ENCODE results near the gene ATP8A1. TPM values are rescaled to one million over a fixed set of nuclear protein-coding genes. Genes with fewer than 3 reads are reported as not detected.

The ATP8A1 gene
- total RNA-seq, 1 experiment from 2014 or later = 2.4 TPM

DNA sequence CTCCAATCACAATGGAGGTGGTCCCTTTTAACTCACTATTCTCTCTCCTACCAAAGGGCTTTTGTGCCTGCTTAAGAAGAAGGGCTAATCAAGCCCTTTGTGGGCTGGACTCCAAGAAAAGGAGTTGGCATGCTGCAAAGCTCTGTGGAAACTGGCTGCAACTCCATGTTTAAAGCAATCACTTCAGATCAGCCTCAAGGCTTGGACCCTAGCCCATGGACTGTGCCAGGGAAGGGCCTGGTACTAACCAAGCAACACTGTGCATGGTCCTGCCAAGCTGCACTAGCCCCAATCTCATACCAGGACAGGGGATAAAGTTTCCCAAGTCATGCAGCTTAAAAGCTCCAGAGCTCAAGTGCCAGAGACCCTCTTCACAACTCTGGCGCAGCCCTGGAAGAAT, 86.7 kb downstream of the ATP8A1 start:
- DNase-seq (ENCODE audit: low spot score) = no peak

DNA sequence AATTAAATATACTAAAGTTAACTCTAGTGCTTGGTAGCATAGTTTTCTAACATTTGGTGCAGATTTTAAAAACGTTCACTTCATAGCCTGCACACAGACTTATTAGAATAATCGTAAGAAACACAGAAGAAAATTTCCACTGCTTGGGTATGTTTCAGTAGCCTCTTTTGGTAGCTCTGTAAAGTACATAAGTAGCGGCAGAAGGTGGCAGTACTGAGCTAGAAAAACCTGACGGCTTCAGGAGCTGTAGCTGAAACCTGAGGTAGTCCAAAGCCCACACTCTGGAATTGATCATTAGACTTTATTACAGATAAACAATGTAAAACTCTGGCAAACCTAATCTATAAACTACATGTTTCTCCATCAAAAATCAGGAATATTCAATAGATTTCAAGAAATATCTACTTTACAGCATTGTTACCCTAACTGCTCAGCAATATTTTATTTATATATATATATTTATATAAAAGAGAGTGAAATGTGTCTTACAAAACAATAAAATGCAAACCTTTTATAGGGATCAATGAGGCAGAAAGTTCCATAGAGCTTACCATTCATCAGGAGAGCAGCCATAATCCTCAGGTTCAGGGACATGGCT, 88.2 kb downstream of the ATP8A1 start:
- DNase-seq (ENCODE audit: low spot score) = peak; percentile 69

DNA sequence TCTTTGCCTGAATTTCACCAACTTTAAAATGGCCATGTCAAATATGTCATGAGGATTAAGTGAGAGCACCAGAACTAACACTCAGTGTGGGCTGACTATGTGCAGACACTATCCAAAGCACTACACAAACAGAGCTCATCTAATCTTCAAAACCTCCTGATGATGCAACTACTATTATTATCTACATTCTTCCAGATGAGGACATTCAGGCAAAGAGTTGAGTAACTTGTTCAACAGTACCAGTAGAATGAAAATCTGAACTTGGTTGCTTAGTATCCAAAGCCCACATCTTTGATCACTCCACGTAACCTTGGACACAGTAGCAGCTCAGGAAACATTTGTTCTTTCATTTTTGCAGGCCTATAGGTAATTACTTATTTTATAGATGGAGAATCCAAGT, 90.1 kb downstream of the ATP8A1 start:
- DNase-seq (ENCODE audit: low spot score) = no peak

DNA sequence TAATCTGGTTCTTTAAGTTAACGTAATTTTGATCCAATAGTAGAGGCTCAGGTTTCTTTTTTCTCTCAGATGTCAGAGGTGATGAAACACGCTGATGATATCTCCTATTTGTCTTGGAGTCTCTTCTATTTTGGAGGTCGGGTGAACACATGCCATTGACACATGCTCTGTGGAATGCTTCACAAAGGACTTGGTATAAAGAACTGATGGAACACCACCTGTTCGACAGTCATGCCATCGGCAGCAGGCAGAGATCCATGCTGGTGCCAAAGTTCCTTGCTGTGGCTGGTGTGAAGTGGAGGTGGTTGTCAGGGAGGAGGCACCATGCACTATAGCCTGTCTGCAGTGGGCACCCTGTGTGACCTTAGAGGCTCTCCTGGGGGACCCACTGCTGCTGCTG, 94.9 kb downstream of the ATP8A1 start:
- DNase-seq (ENCODE audit: low spot score) = no peak

DNA sequence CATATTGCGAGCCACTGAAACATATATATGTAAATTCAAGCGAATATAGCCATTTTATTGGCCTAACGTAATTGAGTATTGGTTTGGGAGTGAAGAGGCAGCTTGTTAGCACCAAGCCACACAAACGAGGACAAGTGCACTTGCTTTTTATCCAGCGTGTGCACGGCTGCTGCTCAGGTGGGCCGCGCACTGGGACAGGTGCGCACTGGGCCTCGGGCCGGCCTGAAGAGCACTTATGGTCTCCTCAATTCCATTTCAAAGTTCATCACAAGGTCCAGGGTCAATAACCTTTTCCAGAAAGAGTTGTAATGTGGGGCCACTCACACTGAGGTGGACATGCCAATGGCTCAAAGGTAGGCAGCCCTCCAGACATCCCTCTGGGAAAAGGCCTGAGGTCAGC, 95.9 kb downstream of the ATP8A1 start:
- no peak for DNase-seq (ENCODE audit: low spot score)

DNA sequence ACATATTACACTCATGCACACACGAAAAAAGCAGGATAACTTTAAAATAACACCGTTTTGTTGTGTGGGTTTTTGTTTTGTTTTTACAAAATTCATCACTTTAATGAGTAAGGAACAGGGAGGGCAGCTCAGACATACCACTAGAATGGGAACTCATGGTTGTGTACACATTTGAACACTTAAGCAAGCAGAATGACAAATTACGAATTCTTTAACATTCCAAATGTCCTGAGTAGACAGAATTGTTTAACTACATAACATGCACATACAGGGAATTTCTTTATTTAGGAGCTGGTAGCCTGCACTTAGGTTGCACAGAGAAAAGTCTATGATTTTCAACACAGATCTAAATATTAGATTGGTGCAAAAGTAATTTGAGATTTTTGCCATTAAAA, 96.4 kb downstream of the ATP8A1 start:
- DNase-seq (ENCODE audit: low spot score) = no peak

DNA sequence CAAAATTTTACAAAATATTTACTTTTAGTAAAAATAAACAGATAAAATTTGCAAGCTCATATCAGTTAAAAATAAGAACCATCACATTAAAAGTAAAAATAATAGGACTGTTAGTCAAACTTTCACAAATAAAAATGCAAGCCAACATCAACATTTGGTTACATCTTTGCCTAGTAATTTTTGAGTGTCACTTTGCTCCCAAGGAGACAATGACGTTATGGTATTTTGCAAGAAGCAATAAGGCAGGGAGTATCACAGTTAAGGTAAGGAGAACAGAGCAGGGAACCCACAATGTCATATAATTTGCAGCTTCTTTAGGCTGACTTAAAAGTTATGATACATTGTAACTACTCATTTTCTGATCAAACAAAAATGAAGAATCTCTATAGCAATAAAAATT, 98.7 kb downstream of the ATP8A1 start:
- DNase-seq (ENCODE audit: low spot score) = no peak

DNA sequence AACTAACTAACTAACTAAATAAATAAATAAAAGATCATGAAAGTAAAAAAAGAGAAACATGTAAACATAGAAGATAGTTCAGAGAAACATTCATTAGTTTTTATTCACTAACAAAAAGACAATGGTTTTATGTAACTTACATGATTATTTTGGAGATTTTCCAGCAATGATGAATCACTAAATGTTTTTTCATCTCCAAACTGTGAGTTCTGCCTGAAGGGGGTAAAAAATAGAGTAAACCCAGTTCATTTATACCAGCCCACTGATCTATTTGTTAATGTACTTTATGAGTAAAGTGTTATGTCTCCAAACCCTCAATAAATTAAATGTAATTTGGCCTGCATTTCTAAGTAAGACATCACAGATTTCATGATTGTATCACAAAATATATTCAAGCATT, 101.1 kb downstream of the ATP8A1 start:
- DNase-seq (ENCODE audit: low spot score) = no peak

DNA sequence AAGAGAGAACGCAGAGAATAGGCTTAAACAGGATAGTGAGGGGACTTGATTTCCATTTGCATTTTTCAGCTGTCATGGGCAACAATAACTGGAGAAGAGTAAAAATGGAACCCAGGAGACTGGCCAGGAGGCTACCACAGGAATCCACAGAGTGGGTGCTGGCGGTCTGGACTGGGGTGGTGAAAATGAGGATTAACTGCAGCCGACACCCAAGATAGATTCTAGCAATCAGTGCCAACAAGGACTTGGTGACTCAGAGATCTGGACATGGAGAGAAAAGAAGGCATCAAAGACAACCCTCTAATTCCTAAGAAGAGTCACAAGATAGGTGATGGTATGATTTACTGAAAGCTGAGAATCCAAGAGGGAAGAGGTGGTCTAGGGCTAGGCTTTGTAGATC, 102.8 kb downstream of the ATP8A1 start:
- DNase-seq (ENCODE audit: low spot score) = no peak

DNA sequence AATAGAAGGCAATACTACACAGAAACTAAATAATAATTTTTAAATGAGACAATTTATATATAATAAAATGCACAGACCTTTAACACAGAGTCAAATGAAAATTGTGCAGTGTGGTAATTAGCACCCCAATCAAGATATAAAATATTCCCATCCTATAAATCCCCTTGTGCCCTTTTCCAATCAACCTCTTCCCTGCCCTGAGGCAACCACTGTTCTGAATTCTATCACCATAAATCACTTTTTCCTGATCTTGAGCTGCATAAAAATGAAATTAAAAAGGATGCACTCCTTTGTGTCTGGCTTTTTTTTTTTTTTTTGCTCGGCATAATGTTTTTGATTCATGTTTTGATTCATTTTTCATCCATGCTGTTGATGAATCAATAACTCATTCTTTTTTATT, 107.0 kb downstream of the ATP8A1 start:
- DNase-seq (ENCODE audit: low spot score) = no peak

DNA sequence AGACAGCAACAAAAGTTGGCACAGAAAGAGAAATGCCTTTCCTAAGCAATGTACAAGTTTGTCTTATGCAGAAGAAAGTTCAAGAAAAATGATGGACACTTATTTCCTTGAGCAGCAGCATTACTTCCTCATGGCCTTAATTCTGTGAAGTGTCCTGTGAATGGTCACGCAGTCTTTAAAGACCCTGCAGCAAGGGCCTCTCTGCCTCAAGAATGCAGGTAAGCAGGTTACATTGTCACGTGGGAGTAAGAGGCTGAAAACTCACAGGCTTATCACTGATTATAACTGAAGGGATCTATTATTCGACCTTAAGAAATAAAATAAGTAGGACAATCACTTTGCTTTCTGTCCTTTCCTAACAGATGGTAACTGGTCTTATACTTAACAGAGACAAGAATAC, 109.1 kb downstream of the ATP8A1 start:
- DNase-seq (ENCODE audit: low spot score) = no peak

DNA sequence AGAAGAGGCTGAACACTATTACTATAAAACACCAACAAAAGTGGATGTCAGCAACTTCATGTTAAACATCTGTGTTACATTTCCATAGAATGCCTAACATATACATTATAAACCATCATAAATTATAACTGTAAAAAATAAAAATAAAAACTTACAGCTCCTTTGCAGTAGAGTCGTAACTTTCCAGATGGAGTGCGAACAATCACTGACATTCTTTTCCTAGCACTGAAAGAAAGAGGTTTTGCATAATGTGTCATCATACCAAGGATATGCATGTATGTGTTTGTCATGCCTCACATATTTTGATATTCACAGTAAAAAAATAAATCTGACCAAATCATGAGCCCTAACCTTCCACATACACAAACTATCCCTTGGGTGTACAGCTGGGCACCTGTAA, 113.1 kb downstream of the ATP8A1 start:
- DNase-seq (ENCODE audit: low spot score) = no peak

DNA sequence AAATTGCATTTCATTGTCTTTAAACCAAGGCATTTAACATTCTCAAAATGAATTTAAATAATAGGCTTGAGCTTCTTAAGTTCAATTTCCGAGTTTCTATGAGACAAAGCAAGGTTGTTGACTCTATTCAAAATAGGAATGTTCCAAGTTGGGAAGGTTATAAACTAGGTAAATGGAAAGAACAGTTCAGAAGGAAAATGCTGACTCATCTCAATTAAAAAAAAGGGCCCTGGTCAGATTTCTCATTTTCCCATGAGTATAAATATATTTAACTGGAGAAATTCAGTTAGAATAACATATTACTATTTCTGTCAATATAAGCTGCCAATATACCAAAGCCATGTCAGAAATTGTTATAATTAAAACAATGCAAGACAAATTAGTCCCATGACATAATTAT, 113.8 kb downstream of the ATP8A1 start:
- no peak for DNase-seq (ENCODE audit: low spot score)

DNA sequence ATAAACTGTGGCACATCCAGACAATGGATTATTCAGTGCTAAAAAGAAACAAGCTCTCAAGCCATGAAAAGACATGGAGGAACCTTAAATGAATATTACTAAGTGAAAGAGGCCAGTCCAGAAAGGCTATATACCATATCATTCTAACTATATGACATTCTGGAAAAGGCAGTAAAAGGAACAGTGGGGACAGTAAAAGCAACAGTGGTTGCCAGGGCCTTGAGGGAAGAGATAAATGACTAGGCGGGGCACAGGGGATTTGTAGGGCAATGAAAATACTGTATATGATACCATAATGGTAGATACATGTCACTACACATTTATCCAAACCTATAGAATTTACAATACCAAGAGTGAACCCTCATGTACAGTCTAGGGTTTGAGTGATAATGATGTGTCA, 115.3 kb downstream of the ATP8A1 start:
- no peak for DNase-seq (ENCODE audit: low spot score)

DNA sequence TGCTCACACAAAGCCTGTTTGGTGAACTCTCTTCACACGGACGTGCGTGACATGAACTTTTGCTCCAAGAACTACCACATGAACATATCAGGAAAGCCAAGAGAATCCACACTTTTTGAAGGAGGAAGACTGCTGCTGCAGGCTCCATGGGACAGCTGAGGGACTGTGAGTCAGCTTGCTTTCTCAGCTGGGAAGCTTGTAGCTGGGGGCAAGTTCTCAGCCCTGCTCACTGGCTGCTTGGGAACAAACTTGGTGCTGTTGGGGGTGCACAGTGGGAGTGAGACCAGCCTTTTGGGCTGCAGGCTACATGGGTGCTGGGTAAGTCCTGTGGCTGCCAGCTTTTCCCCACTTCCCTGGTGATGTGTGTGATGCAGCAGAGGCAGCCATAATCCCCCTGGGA, 123.9 kb downstream of the ATP8A1 start:
- DNase-seq (ENCODE audit: low spot score) = no peak

DNA sequence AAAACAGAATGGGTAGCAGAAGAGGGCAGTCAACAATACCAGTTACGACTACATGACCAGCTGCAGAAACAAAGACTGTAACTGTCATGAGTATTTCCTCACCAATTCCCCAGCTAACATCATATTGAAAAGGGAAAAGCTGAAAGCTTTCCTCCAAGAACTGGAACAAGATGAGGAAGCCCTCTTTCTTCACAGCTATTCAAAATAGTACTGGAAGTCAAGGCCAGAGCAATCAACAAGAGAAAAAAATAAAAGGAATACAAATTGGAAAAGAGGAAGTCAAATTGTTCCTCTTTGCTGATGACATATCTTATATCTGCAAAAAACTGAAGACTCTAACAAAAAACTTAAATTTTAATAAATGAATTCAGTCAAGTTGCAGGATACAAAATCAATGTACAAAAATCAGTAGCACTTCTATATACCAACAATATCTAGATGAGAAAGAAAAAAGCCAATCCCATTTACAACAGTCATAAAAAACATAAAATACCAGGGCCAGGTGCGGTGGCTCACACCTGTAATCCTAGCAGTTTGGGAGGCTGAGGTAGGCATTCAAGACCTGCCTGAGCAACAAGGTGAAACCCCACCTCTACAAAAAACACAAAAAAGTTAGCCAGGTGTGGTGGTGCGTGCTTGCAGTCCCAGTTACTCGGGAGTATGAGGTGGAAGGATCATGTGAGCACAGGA, 125.4 kb downstream of the ATP8A1 start:
- DNase-seq (ENCODE audit: low spot score) = no peak

DNA sequence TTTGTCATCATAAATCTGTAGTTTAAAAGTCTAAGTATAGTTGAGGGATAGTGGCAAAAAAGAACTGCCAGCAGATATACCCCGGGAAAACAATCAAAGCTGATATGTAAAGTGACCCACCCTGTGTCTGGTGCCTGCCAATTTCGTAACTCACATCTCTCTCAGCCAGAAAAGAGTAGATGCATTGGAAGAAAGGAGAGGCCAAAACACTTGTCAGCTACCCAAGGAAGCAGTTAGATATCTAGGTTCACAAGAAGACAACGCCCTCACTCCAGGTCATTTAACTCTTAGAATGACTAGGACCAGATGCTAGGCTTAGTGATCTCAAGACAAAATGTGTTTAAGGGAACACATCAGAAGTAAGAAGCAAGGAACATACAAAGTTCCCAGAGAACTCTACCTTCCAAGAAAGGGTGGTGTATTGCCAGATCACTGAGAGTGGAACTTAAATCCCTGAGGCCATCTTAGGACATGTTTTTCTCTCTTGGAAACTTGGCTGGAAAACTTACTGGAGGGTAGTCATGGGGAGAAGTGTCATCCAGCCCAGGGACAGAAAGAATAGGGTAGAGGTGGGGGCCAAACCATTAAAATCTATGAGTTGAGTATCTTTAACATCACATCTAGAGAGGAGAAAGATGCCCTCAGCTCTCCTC, 133.7 kb downstream of the ATP8A1 start:
- DNase-seq (ENCODE audit: low spot score) = no peak

DNA sequence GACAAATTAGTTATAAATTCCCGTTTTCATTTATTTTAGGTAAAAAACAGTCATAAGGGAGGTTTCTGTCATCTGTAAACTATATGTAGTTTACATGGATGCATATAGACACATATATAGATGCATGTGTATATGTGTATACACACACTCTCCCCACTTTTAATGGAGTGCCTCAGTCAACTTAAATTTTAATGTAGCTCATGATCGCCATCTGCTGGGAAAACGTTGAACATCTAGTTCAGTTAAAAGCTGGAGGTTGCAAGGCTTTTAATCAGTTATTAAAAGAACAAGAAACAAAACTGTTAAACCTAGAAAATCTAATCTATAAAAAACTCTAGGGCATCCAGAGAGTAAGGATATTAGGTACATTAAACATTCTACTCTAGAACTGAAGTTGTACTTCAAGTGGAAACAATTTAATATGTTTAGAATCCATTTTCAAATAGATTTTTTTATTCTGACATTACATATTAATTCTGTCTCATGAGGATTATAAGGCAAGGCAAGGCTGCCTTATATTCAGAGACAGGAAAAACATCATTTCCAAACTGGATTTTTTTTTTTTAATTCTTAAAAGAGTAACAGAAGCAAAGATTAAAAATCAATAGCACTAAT, 137.0 kb downstream of the ATP8A1 start:
- peak; percentile 39 for DNase-seq (ENCODE audit: low spot score)

DNA sequence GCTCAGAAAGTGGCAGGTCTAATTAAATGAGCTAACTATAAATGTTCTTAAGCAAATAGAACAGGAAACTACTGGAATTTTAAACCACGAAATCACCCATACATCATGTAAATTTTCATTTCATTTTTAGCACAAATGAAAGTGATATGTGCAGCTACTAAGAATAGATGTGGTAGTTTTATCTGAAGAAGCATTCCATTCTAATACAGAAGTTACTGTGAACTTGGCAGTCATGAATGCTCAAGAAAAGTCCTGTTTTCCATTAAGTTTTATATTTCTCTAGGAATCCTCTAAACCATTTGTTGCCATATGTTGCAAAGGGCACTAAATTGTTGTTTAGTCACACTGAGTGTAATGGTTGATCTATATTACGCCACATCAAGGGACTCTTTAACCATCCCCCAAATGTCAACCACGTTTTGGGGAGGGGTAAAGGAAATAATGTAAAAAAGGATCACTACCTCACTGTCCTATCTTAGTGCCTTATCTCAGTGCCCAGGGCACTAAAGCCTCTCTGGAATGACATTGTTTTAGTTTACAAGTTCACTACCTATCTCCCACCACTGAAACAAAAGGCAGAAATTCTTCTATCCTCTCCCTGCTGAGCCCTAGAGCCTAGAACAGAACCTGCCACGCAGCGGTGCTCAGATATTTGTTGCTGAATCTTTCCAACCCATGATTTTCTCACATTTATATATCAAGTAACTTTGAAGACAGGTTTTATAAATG, 141.6 kb downstream of the ATP8A1 start:
- no peak for DNase-seq (ENCODE audit: low spot score)

DNA sequence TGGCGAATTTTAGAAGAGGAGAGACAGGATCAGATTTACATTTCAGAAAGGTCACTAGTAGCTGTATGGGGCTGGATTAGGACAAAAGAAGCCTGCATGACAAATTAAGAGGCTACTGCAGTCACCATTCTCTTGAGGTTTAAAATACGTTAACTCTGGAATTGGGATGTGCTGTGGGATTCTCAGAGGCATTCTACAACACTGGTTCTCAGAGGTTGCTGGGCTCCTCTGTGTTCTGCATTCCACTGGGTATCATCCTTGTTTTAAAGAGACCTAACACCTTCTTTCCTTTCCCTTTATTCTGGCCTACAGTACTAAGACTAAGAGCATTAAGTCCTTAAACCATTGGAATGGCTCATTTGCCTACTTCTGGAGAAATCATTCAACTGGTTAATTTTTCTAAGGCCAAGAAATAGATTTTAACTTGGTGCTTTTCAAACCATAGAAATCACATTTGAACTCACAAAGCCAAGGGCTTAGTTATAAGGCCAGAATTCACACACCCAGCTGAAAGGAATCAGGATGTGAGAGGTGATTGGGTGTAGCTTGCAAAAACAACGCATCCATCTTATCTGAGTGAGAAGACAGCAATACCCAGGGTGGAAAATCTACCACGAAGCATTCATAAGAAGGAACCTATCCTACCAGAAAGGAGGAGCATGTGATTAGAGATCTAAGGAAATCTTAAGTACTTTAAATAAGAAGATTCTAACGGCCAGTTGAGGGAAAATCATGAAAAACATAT, 143.0 kb downstream of the ATP8A1 start:
- no peak for DNase-seq (ENCODE audit: low spot score)

DNA sequence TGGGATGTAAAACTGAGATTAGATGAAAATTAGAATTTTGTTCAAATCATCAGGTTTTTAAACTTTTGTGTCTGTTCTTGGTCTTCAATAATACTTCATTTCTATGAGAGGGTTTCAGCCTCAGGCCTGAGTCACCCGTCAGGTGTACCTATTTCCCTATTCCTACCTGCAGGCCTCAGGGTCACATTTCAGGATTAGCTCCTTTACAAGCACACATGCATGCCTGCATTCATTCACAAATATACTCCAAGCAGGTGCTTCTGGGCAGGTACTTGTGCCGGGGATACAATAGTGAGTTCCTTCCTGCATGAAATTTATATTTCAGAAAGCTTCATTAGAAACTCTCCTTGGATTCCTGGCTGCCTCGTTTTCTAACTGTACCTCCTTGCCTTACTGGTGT, 144.7 kb downstream of the ATP8A1 start:
- no peak for DNase-seq (ENCODE audit: low spot score)

DNA sequence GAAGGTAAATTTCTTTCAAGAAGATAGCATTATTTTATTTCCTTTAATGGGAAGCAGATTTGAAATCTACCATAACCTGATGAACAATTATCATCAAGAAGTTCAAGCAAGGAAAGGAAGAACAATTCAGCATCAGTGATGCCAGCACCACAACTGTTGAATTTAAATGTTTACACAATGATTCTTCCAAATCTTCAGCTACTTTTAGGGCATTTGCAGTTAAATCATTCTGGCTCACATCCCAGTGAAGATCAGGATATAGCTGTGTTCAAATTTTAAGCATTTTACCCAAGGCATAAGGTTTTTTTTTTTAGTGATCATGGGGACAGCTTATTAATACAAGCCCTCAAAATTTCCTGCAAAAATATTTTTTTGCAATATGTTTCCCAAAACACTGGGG, 146.7 kb downstream of the ATP8A1 start:
- no peak for DNase-seq (ENCODE audit: low spot score)

Data from H4 (cell line).